H9 (cell line): ENCODE results near the gene TMPRSS11B. TPM values are rescaled to one million over a fixed set of nuclear protein-coding genes. Genes with fewer than 3 reads are reported as not detected.
A peak's percentile ranks its signal among the peaks of the same experiment; 100 is the strongest.

ENCODE experiments used
- DNase-seq: peaks from one replicate; pipeline ENCODE4 v3.0.0-alpha.2; 2017
- H2AFZ ChIP-seq: one replicate; pipeline ENCODE4 v1.6.1; 2013; ENCODE audit warnings: mild to moderate bottlenecking, low read length, control low read depth, moderate library complexity
- H2AK5ac ChIP-seq: 2 replicates; pipeline ENCODE4 v1.6.1; 2013; ENCODE audit warnings: low read length, control low read depth, mixed read lengths; ENCODE audit not compliant: insufficient read length
- H2BK120ac ChIP-seq: one replicate; pipeline ENCODE4 v1.6.1; 2013; ENCODE audit warnings: low read depth, mild to moderate bottlenecking, low read length, control low read depth, inconsistent platforms; ENCODE audit not compliant: poor library complexity, severe bottlenecking
- H2BK12ac ChIP-seq: 2 replicates; pipeline ENCODE4 v1.6.1; 2013; ENCODE audit warnings: low read length, control low read depth, mixed read lengths, low read depth; ENCODE audit not compliant: insufficient read length
- H2BK15ac ChIP-seq: 2 replicates; pipeline ENCODE4 v1.6.1; 2013; ENCODE audit warnings: low read depth, low read length, control low read depth
- H2BK20ac ChIP-seq: one replicate; pipeline ENCODE4 v1.6.1; 2013; ENCODE audit warnings: low read depth, mild to moderate bottlenecking, low read length, control low read depth, inconsistent platforms; ENCODE audit not compliant: poor library complexity, severe bottlenecking
- H2BK5ac ChIP-seq: 2 replicates; pipeline ENCODE4 v1.6.1; 2013; ENCODE audit warnings: low read length, control low read depth, mixed read lengths; ENCODE audit not compliant: insufficient read length
- H3K14ac ChIP-seq: 2 replicates; pipeline ENCODE4 v1.6.1; 2013; ENCODE audit warnings: low read length, control low read depth; ENCODE audit not compliant: insufficient read depth
- H3K18ac ChIP-seq: 2 replicates; pipeline ENCODE4 v1.6.1; 2013; ENCODE audit warnings: low read depth, mild to moderate bottlenecking, mixed read lengths, low read length, control low read depth; ENCODE audit not compliant: insufficient read length
- H3K23ac ChIP-seq: 2 replicates; pipeline ENCODE4 v1.6.1; 2013; ENCODE audit warnings: low read length, control low read depth, mixed read lengths, low read depth; ENCODE audit not compliant: insufficient read length
- H3K23me2 ChIP-seq: 2 replicates; pipeline ENCODE4 v1.6.1; 2013; ENCODE audit warnings: low read depth, mild to moderate bottlenecking, mixed read lengths, low read length, control low read depth; ENCODE audit not compliant: insufficient read length, poor library complexity, severe bottlenecking
- H3K27ac ChIP-seq: 2 replicates; pipeline ENCODE4 v1.5.1; 2013; ENCODE audit warnings: low read length, control low read depth, mixed read lengths, low read depth; ENCODE audit not compliant: insufficient read length
- H3K27me3 ChIP-seq: 2 replicates; pipeline ENCODE4 v1.6.1; 2013; ENCODE audit warnings: low read length, control low read depth, inconsistent platforms; ENCODE audit not compliant: insufficient read depth
- H3K4ac ChIP-seq: 2 replicates; pipeline ENCODE4 v1.6.1; 2013; ENCODE audit warnings: low read depth, mild to moderate bottlenecking, control low read depth, inconsistent platforms, low read length, moderate library complexity
- H3K4me1 ChIP-seq: 2 replicates; pipeline ENCODE4 v1.6.1; 2013; ENCODE audit warnings: low read length, control low read depth, inconsistent platforms; ENCODE audit not compliant: insufficient read depth
- H3K4me2 ChIP-seq: 2 replicates; pipeline ENCODE4 v1.6.1; 2013; ENCODE audit warnings: low read length, control low read depth, mixed read lengths; ENCODE audit not compliant: insufficient read length, insufficient read depth
- H3K56ac ChIP-seq: 2 replicates; pipeline ENCODE4 v1.6.1; 2013; ENCODE audit warnings: low read depth, mild to moderate bottlenecking, mixed read lengths, low read length, control low read depth; ENCODE audit not compliant: insufficient read length
- H3K79me1 ChIP-seq: 2 replicates; pipeline ENCODE4 v1.6.1; 2013; ENCODE audit warnings: low read depth, mild to moderate bottlenecking, moderate library complexity, low read length, control low read depth, inconsistent platforms; ENCODE audit not compliant: insufficient read depth, poor library complexity, severe bottlenecking
- H3K79me2 ChIP-seq: 2 replicates; pipeline ENCODE4 v1.6.1; 2013; ENCODE audit warnings: low read length, control low read depth, inconsistent platforms; ENCODE audit not compliant: insufficient read depth
- H3K9ac ChIP-seq: 2 replicates; pipeline ENCODE4 v1.6.1; 2013; ENCODE audit warnings: low read length, control low read depth, mixed read lengths; ENCODE audit not compliant: insufficient read length; ENCODE audit errors: extremely low read depth
- H3K9me3 ChIP-seq: one replicate; pipeline ENCODE4 v1.6.1; 2013; ENCODE audit warnings: low read depth, low read length, inconsistent platforms; ENCODE audit not compliant: control insufficient read depth
- H3T11ph ChIP-seq: one replicate; pipeline ENCODE4 v1.6.1; 2013; ENCODE audit warnings: mild to moderate bottlenecking, low read length, control low read depth, inconsistent platforms
- H4K20me1 ChIP-seq: one replicate; pipeline ENCODE4 v1.6.1; 2013; ENCODE audit not compliant: control insufficient read depth, insufficient read length, insufficient read depth
- H4K5ac ChIP-seq: 2 replicates; pipeline ENCODE4 v1.6.1; 2013; ENCODE audit warnings: low read depth, mild to moderate bottlenecking, mixed read lengths, low read length, control low read depth; ENCODE audit not compliant: insufficient read length
- H4K8ac ChIP-seq: replicated peaks from 2 replicates; pipeline ENCODE4 v1.6.1; 2013; ENCODE audit warnings: low read length, control low read depth, mixed read lengths, low read depth; ENCODE audit not compliant: insufficient read length
- H4K91ac ChIP-seq: 2 replicates; pipeline ENCODE4 v1.6.1; 2013; ENCODE audit warnings: low read depth, mild to moderate bottlenecking, moderate library complexity, mixed read lengths, low read length, control low read depth; ENCODE audit not compliant: insufficient read length
- H3K27ac Mint-ChIP-seq, 3 experiments: 2 replicates in 2 of 3; 3 replicates in 1 of 3; pipeline ENCODE4 v1.8.0; 2020 to 2021; ENCODE audit warnings: mixed read lengths in 3 of 3, mild to moderate bottlenecking in 1 of 3, moderate library complexity in 1 of 3
- H3K27me3 Mint-ChIP-seq: 2 replicates; pipeline ENCODE4 v1.8.0; 2021; ENCODE audit warnings: low read depth, mild to moderate bottlenecking, moderate library complexity, mixed read lengths
- H3K36me3 Mint-ChIP-seq, 3 experiments: 2 replicates in 2 of 3; 3 replicates in 1 of 3; pipeline ENCODE4 v1.8.0; 2020 to 2021; ENCODE audit warnings: low read depth in 3 of 3, mixed read lengths in 3 of 3; ENCODE audit not compliant: insufficient read depth in 1 of 3
- H3K4me1 Mint-ChIP-seq, 2 experiments: 2 replicates each; pipeline ENCODE4 v1.8.0; 2020; ENCODE audit warnings: mixed read lengths in 2 of 2
- H3K4me3 Mint-ChIP-seq, 2 experiments: 2 replicates in 1 of 2; 3 replicates in 1 of 2; pipeline ENCODE4 v1.8.0; 2020 to 2021; ENCODE audit warnings: mild to moderate bottlenecking in 2 of 2, mixed read lengths in 2 of 2, moderate library complexity in 1 of 2
- H3K9me3 Mint-ChIP-seq, 2 experiments: 2 replicates in 1 of 2; 3 replicates in 1 of 2; pipeline ENCODE4 v1.8.0; 2020; ENCODE audit warnings: mild to moderate bottlenecking in 2 of 2, mixed read lengths in 2 of 2, moderate library complexity in 1 of 2
- WGBS: extraction: QIAGEN DNeasy Blood & Tissue Kit; methylation state at CpG from one replicate; pipeline ENCODE4 v1.1.7; 2013; ENCODE audit warnings: missing lambda C conversion rate, low lambda C conversion rate, mixed read lengths; ENCODE audit not compliant: insufficient read length; ENCODE audit errors: extremely low coverage; 5-methylcytosine and 5-hydroxymethylcytosine counted together
- total RNA-seq: library from RNA; stranded (reverse); gene quantifications from 2 replicates; pipeline ENCODE4 v1.2.1, GENCODE V29; 2021
- TF ChIP-seq, protein P1 (sequence below): fragments of 200-600 bp; sonication (generic); conservative IDR thresholded peaks from 3 replicates; pipeline ENCODE4 v1.8.0; 2021; ENCODE audit warnings: antibody characterized with exemption, mild to moderate bottlenecking

Gene TMPRSS11B
- total RNA-seq, 1 experiment from 2014 or later: not detected

DNA sequence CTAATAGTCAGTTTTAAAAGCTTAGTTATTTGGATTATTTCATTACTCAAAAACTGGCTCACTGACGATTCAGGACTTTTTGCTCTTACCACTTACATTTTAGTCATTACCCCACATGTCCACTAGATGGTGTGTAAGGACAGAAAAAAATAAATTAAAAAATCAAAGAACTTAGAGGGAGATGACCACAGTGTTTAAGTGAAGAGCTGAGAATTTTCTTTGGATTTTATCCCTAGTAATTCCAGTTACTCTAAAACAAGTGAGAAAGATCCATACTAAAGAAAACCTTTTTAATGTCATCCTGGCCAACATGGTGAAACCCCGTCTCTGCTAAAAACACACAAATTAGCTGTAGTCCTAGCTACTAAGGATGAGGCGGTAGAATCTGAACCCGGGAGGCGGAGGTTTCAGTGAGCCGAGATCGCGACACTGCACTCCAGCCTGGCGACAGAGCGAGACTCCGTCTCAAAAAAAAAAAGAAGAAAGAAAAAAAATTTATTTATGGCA lies 26.4 kb upstream of the TMPRSS11B start:
- peak; percentile 32 for DNase-seq
- H3K36me3 Mint-ChIP-seq: peaks cover 30 to 48% (median 32%) of the 10 kb centered on the region in 3 experiments
- peaks cover 36 to 38% of the 10 kb centered on the region in 2 experiments for H3K9me3 Mint-ChIP-seq
- no peaks in the 10 kb centered on the region for H3K23me2 ChIP-seq
- WGBS: no CpG with 5 or more reads among the region's 11 CpGs
- TF ChIP-seq, protein P1, sequence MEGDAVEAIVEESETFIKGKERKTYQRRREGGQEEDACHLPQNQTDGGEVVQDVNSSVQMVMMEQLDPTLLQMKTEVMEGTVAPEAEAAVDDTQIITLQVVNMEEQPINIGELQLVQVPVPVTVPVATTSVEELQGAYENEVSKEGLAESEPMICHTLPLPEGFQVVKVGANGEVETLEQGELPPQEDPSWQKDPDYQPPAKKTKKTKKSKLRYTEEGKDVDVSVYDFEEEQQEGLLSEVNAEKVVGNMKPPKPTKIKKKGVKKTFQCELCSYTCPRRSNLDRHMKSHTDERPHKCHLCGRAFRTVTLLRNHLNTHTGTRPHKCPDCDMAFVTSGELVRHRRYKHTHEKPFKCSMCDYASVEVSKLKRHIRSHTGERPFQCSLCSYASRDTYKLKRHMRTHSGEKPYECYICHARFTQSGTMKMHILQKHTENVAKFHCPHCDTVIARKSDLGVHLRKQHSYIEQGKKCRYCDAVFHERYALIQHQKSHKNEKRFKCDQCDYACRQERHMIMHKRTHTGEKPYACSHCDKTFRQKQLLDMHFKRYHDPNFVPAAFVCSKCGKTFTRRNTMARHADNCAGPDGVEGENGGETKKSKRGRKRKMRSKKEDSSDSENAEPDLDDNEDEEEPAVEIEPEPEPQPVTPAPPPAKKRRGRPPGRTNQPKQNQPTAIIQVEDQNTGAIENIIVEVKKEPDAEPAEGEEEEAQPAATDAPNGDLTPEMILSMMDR: peak; percentile 80
- no peaks in the 10 kb centered on the region for H3K27me3 Mint-ChIP-seq
- H2AK5ac ChIP-seq: no peak overlapping the region
- H2BK120ac ChIP-seq: no peak overlapping the region
- H2BK12ac ChIP-seq: no peak overlapping the region
- peak overlapping the region; percentile 44 to 97 (median 95) for H3K27ac Mint-ChIP-seq
- H3K27me3 ChIP-seq: no peaks in the 10 kb centered on the region
- H3K4ac ChIP-seq: no peak overlapping the region
- H3K4me1 Mint-ChIP-seq: peaks cover 27% of the 10 kb centered on the region in 2 experiments
- H3K27ac ChIP-seq: no peak overlapping the region
- H3K9me3 ChIP-seq: peaks cover 18% of the 10 kb centered on the region
- no peak overlapping the region for H3K18ac ChIP-seq
- H3K56ac ChIP-seq: no peak overlapping the region
- peak overlapping the region; percentile 33 for H3K4me2 ChIP-seq
- peak overlapping the region; percentile 17 for H3K9ac ChIP-seq
- peaks cover 10% of the 10 kb centered on the region; the same call in 1 of the 2 replicates for H3K4me1 ChIP-seq
- H4K91ac ChIP-seq: no peak overlapping the region
- H4K20me1 ChIP-seq: no peaks in the 10 kb centered on the region
- no peak overlapping the region for H4K8ac ChIP-seq
- H4K5ac ChIP-seq: no peak overlapping the region
- no peak overlapping the region for H2BK20ac ChIP-seq
- no peak overlapping the region for H3K14ac ChIP-seq
- peak overlapping the region; percentile 77 for H2AFZ ChIP-seq
- H3K79me2 ChIP-seq: no peaks in the 10 kb centered on the region
- no peak overlapping the region for H2BK5ac ChIP-seq
- H3T11ph ChIP-seq: no peak overlapping the region
- no peaks in the 10 kb centered on the region for H3K79me1 ChIP-seq
- no peak overlapping the region for H3K23ac ChIP-seq
- peak overlapping the region; percentile 55 to 62; a peak in 4 of 5 replicates for H3K4me3 Mint-ChIP-seq
- no peak overlapping the region for H2BK15ac ChIP-seq
